Sigmoid colon (tissue), 4 donors: ENCODE measurements around the gene MLLT3.

ENCODE experiments used
- CTCF ChIP-seq, 4 experiments: fragments of 450-650 bp in 3 of 4; fragments of 200-600 bp in 1 of 4; IDR thresholded peaks; one replicate each; pipeline ENCODE4 v1.5.1; 2016 to 2019; ENCODE audit warnings: antibody characterized with exemption in 4 of 4, mild to moderate bottlenecking in 3 of 4, moderate library complexity in 2 of 4
- POLR2A ChIP-seq, 2 donors: fragments of 450-650 bp; IDR thresholded peaks; one replicate each; pipeline ENCODE4 v1.6.1; 2016; ENCODE audit warnings: antibody characterized with exemption in 2 of 2, mild to moderate bottlenecking in 2 of 2, moderate library complexity in 2 of 2
- POLR2AphosphoS5 ChIP-seq, 4 donors: sonication (generic); formaldehyde crosslinking; IDR thresholded peaks; one replicate each; pipeline ENCODE4 v1.6.1; 2017; ENCODE audit warnings: antibody characterized with exemption in 4 of 4

DNA sequence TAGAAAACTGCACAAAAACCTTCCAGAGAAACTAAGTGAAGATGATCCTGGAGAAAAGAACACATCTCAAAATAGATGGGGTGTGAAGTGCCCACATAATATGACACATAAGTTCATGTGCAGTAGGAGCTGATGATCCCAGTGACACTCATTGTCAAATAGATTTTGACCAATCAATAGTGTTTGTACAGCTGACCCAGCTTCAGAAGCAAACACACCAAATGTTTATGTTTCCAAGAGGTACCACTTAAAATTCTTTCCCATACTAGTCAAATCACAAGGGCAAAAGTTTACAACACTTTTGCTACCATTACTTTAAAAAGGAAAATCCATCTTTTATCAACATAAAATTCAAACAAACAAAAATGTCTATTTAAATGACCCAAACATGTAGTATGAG is 175.0 kb downstream of the MLLT3 start:
- TF ChIP-seq POLR2AphosphoS5 (IDR thresholded peaks at IDR 0.05) (no peak), CTCF (IDR thresholded peaks at IDR 0.05) (no peak), POLR2A (IDR thresholded peaks at IDR 0.05) (no peak)
